Peyer's patch (tissue), 4 donors: Measurements from ENCODE around the gene POLDIP3. TPM values are rescaled to one million over a fixed set of nuclear protein-coding genes. Genes with fewer than 3 reads are reported as not detected.
A peak's percentile ranks its signal among the peaks of the same experiment; 100 is the strongest.
"Not testable (repeated sequence)": the region's sequence is repeated elsewhere in the genome, so short reads cannot be mapped to it uniquely, and the experiment has no call there.

ENCODE experiments used
- DNase-seq, 3 donors: peaks; one replicate each; pipeline ENCODE4 v3.0.0-alpha.2; 2017 to 2019
- H3K27ac ChIP-seq, 4 donors: fragments of 200-600 bp; sonication (generic); one replicate each; pipeline ENCODE4 v1.5.1; 2016 to 2019
- H3K27me3 ChIP-seq, 2 donors: fragments of 200-600 bp; sonication (generic); one replicate each; pipeline ENCODE4 v1.5.1; 2019
- H3K36me3 ChIP-seq, 3 donors: fragments of 200-600 bp; sonication (generic); one replicate each; pipeline ENCODE4 v1.5.1; 2016 to 2019
- H3K4me1 ChIP-seq, 4 donors: fragments of 200-600 bp; sonication (generic); one replicate each; pipeline ENCODE4 v1.5.1; 2016 to 2019
- H3K4me3 ChIP-seq, 4 donors: fragments of 200-600 bp; sonication (generic); 1 replicate in 3 of 4; 2 replicates in 1 of 4; pipeline ENCODE4 v1.5.1; 2016 to 2019; ENCODE audit warnings: mild to moderate bottlenecking in 1 of 4
- H3K9me3 ChIP-seq, 4 donors: fragments of 200-600 bp; sonication (generic); one replicate each; pipeline ENCODE4 v1.5.1; 2016 to 2019; ENCODE audit warnings: mild to moderate bottlenecking in 1 of 4
- POLR2A ChIP-seq, 2 donors: fragments of 450-650 bp; IDR thresholded peaks; one replicate each; pipeline ENCODE4 v1.5.1; 2017; ENCODE audit warnings: antibody characterized with exemption in 2 of 2, mild to moderate bottlenecking in 2 of 2, moderate library complexity in 2 of 2
- small RNA-seq, 2 donors: library from RNA; depleted of rRNA; stranded (forward); fragments of <200 nt; gene quantifications; one replicate each; pipeline ENCODE3, GENCODE V24; 2016
- total RNA-seq, 4 donors: library from RNA; depleted of rRNA; stranded (reverse); fragments of >200 nt; gene quantifications; one replicate each; pipeline ENCODE4 v1.1.0, GENCODE V29; 2016
- TF ChIP-seq, protein P1 (sequence below), 6 experiments: fragments of 450-650 bp in 4 of 6; fragments of 200-600 bp in 2 of 6; sonication (generic) in 1 of 6; IDR thresholded peaks; one replicate each; pipeline ENCODE4 v1.5.1; 2017 to 2019; ENCODE audit warnings: antibody characterized with exemption in 6 of 6, mild to moderate bottlenecking in 3 of 6, moderate library complexity in 1 of 6

The POLDIP3 gene
- total RNA-seq, 4 donors from 2014 or later = 30.3 to 42.9 (median 38.0) TPM

DNA sequence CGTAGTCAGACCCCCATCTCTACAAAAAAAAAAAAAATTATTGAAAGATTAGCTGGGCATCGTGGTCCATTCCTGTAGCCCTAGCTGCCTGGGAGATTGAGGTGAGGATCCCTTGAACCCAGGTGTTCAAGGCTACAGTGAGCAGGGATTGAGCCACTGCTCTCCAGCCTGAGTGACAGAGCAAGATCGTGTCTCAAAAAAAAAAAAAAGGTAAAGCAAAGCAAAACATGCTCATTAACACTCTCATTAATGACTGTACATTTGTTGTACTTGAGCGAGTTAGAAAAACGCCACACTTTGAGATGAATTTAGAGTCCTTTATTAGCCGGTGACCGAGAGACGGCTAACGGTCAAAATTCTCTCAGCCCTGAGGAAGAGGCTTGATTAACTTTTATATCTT, 67.1 kb downstream of the POLDIP3 start:
- peaks cover 0 to 8% (median 4%) of the 10 kb centered on the region in 4 donors for H3K4me1 ChIP-seq
- H3K9me3 ChIP-seq = no peaks in the 10 kb centered on the region
- TF ChIP-seq, protein P1, sequence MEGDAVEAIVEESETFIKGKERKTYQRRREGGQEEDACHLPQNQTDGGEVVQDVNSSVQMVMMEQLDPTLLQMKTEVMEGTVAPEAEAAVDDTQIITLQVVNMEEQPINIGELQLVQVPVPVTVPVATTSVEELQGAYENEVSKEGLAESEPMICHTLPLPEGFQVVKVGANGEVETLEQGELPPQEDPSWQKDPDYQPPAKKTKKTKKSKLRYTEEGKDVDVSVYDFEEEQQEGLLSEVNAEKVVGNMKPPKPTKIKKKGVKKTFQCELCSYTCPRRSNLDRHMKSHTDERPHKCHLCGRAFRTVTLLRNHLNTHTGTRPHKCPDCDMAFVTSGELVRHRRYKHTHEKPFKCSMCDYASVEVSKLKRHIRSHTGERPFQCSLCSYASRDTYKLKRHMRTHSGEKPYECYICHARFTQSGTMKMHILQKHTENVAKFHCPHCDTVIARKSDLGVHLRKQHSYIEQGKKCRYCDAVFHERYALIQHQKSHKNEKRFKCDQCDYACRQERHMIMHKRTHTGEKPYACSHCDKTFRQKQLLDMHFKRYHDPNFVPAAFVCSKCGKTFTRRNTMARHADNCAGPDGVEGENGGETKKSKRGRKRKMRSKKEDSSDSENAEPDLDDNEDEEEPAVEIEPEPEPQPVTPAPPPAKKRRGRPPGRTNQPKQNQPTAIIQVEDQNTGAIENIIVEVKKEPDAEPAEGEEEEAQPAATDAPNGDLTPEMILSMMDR (IDR thresholded peaks at IDR 0.05) = no peak
- TF ChIP-seq POLR2A (IDR thresholded peaks at IDR 0.05) = no peak
- no peaks in the 10 kb centered on the region for H3K27me3 ChIP-seq
- no peak for DNase-seq
- H3K4me3 ChIP-seq = no peak overlapping the region
- no peaks in the 10 kb centered on the region for H3K36me3 ChIP-seq
- no peak overlapping the region for H3K27ac ChIP-seq

DNA sequence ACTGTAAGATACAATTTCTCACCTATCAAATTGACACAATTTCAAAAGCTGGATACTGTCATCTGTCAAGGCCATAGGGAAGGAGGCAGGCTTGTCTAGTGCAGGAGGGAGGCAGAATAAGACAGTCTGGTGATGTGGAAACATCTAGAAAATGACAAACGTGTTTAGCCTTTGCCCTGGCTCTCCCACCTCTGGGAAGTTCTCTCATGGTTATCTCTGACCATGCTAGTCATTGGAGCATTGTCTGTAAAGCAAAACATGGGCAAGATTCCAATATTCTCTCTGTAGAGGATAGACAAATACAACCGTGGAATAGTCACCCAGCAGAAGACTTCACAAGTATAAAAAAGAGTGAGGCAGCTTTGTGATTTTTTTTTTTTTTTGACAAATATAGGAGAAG, 70.0 kb downstream of the POLDIP3 start:
- Histone ChIP-seq H3K36me3 (no peaks in the 10 kb centered on the region), H3K4me3 (no peak overlapping the region), H3K9me3 (no peaks in the 10 kb centered on the region), H3K27ac (no peak overlapping the region), H3K27me3 (no peaks in the 10 kb centered on the region), H3K4me1 (no peaks in the 10 kb centered on the region)
- no peak for DNase-seq
- TF ChIP-seq, protein P1 (IDR thresholded peaks at IDR 0.05) = no peak
- no peak for TF ChIP-seq POLR2A (IDR thresholded peaks at IDR 0.05)

DNA sequence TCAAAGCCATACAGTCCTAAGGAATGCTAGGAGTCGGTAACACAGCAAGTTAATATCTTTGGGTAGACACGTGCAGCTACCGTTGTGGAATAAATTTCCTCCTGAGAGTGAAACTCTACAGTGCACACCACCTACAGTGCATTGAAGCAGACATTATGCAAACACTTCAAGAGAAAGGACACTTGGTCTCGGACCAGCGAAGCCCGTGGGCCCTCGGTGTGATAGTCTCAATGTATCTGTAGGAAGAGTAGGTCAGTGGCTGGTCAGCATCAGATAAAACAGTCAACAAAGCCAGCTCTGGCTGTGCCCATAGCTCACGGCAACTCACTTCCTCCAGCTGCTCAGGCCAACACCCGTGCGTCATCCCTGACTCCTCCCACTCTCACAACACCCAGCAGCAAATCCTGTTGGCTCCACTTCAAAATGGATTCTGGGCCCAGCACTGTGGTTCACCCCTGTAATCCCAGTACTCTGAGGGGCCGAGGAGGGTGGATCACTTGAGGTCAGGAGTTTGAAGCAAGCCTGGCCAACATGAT, 75.4 kb downstream of the POLDIP3 start:
- not testable (repeated sequence) for DNase-seq, H3K9me3 ChIP-seq, H3K27me3 ChIP-seq, H3K36me3 ChIP-seq, H3K4me3 ChIP-seq
- Histone ChIP-seq H3K27ac (peak overlapping the region; percentile 2 to 71 (median 62)), H3K4me1 (peaks cover 0 to 12% (median 1%) of the 10 kb centered on the region in 4 donors)

DNA sequence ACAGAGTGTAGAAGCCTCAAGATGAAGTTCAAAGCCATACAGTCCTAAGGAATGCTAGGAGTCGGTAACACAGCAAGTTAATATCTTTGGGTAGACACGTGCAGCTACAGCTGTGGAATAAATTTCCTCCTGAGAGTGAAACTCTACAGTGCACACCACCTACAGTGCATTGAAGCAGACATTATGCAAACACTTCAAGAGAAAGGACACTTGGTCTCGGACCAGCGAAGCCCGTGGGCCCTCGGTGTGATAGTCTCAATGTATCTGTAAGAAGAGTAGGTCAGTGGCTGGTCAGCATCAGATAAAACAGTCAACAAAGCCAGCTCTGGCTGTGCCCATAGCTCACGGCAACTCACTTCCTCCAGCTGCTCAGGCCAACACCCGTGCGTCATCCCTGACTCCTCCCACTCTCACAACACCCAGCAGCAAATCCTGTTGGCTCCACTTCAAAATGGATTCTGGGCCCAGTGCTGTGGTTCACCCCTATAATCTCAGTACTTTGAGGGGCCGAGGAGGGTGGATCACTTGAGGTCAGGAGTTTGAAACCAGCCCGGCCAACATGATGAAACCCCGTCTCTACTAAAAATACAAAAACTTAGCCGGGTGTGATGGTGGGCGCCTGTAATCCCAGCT, 77.4 kb downstream of the POLDIP3 start:
- not testable (repeated sequence) for H3K4me3 ChIP-seq, H3K9me3 ChIP-seq, DNase-seq, H3K27me3 ChIP-seq, H3K36me3 ChIP-seq
- peaks cover 0 to 16% (median 3%) of the 10 kb centered on the region in 4 donors for H3K4me1 ChIP-seq
- H3K27ac ChIP-seq = peak overlapping the region; percentile 47 to 64 (median 50)

DNA sequence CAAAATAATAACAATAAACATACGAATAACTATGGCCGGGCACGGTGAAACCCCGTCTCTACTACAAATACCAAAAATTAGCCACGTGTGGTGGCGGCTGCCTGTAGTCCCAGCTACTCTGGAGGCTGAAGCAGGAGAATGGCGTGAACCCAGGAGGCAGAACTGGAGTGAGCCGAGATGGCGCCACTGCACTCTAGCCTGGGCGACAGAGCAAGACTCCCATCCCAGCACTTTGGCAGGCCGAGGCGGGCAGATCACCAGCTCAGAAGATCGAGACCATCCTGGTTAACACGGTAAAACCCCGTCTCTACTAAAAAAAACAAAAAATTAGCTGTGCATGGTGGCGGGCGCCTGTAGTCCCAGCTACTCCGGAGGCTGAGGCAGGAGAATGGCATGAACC, 78.0 kb downstream of the POLDIP3 start:
- peak overlapping the region; percentile 47 to 64 (median 50) for H3K27ac ChIP-seq
- H3K4me1 ChIP-seq = peaks cover 0 to 16% (median 3%) of the 10 kb centered on the region in 4 donors
- not testable (repeated sequence) for H3K4me3 ChIP-seq, H3K9me3 ChIP-seq, DNase-seq, H3K36me3 ChIP-seq, H3K27me3 ChIP-seq

DNA sequence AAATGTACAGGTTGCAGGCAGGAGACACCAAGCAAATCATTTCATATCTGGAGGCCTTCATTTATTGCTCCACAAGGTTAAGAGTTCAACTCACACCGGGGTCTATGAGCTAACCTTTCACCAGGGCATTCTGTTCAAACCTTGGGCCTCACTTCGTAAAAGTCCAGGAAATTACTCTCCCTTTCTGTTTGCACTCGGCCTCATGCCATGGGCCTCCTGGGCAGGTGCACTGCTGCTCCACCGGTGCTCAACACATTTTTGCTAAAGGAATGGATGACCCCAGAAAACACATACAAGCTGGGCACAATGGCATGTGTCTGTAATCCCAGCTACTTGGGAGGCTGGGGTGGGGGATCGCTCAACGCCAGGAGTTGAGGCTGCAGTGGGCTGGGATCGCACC, 78.5 kb downstream of the POLDIP3 start:
- TF ChIP-seq, protein P1 (IDR thresholded peaks at IDR 0.05) = no peak
- no peak for TF ChIP-seq POLR2A (IDR thresholded peaks at IDR 0.05)
- Histone ChIP-seq H3K4me3 (no peak overlapping the region), H3K27me3 (no peaks in the 10 kb centered on the region), H3K27ac (peak overlapping the region in 1 of 4 donors; percentile 64), H3K9me3 (no peaks in the 10 kb centered on the region), H3K4me1 (peaks cover 0 to 16% (median 3%) of the 10 kb centered on the region in 4 donors), H3K36me3 (no peaks in the 10 kb centered on the region)
- DNase-seq = no peak

DNA sequence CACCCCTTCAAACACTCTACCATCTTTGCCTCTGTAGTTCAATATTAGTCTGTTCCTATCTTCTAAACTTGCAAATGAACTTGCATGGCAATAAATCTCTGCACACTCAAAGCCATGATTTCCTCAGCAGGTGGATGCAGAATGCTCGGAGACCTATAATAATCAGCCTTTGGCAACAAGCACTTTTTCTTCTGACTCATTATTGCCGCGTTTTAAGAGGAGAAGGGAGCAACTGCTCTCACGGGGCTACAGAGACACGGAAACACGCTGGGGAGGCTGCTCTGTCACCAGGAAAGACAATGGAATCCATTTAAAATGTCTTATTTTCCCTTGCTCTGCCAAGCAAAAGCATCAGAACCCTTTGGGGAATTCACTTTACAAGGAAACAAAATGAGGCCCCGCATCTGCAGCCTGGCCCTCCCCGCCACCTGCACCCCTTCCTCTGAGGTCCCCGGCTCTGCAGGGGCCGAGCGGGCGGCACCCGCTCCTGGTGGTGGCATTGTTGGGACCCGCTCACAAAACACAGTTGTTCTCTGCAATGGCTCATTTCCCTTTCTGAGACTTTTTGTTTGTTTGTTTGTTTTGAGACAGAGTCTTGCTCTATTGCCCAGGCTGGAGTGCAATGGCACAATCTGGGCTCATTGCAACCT, 79.5 kb downstream of the POLDIP3 start:
- H3K4me1 ChIP-seq = peaks cover 0 to 16% (median 3%) of the 10 kb centered on the region in 4 donors
- DNase-seq, H3K27ac ChIP-seq, H3K36me3 ChIP-seq, H3K9me3 ChIP-seq, H3K27me3 ChIP-seq, H3K4me3 ChIP-seq: not testable (repeated sequence)

Small RNA genes within 50 kb of the gene (small RNA-seq; reads per million reads assigned to genes)
- gene RN7SKP80 (0.06 to 0.12 reads per million in 2 donors), gene RNU6-513P (0 reads per million in 2 donors)

Other genes starting within 250 kb of the POLDIP3 start
- 1 to 10 TPM in 2 of 4 donors, under 1 TPM in 2; 0.35 to 2.4 (median 1.0) TPM for gene NFAM1, start 182.5 kb downstream of the POLDIP3 start, total RNA-seq
- 10 to 100 TPM; 21.7 to 33.0 (median 27.3) TPM for gene RRP7A, start 95.1 kb downstream of the POLDIP3 start, total RNA-seq
- 10 to 100 TPM in 1 of 4 donors, 1 to 10 TPM in 2, not detected in 1; 1.7 to 11.6 (median 3.2) TPM for gene SERHL2, start 60.9 kb downstream of the POLDIP3 start, total RNA-seq
- not detected for gene ATP5MGL, start 25.7 kb upstream of the POLDIP3 start, total RNA-seq
- 100 to 1,000 TPM in 2 of 4 donors, 10 to 100 TPM in 2; 59.4 to 147 (median 117) TPM for gene CYB5R3, start 34.5 kb upstream of the POLDIP3 start, total RNA-seq
- gene A4GALT, start 106.0 kb upstream of the POLDIP3 start, total RNA-seq = 10 to 100 TPM in 2 of 4 donors, 1 to 10 TPM in 2; 6.2 to 17.3 (median 9.1) TPM
- 10 to 100 TPM; 31.4 to 87.0 (median 57.8) TPM for gene ARFGAP3, start 242.4 kb upstream of the POLDIP3 start, total RNA-seq